ENCODE data around the gene GPR143.

GRCh38 chrX:9772943-9773342 is 7.3 kb upstream of the GPR143 start:
- TF ChIP-seq CTCF (IDR thresholded peaks at IDR 0.05): no peak
- no peak for TF ChIP-seq POLR2A (IDR thresholded peaks at IDR 0.05)

All from adrenal gland (tissue), 5 donors.